Activated T-cell treated with anti-CD3 and anti-CD28 coated beads for 1 hour (primary cell): ENCODE data around the gene MED26.
A peak's percentile ranks its signal among the peaks of the same experiment; 100 is the strongest.

Source experiments
- DNase-seq: peaks from one replicate; pipeline ENCODE4 v3.0.0-alpha.2; 2020; ENCODE audit warnings: low read depth

Gene MED26

DNA sequence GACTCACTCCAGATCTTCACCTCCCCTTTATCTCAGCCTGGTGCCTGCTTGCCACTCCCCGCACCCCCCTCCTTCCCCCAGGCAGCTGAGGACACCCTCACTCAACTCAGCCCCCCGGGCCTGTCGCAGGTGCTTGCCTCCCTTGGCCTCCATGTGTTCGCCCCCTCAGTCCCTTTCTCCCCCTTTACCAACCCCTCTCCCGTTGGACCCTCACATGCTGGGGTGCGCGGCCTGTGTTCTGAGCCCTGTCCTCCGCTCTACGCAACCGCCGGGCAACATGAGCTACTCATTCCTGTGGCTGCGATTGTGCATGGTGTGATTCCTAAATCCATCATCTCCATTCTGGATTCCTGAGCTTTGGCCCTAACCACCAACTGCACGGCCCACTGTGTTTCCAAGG, 90.9 kb downstream of the MED26 start:
- no peak for DNase-seq

DNA sequence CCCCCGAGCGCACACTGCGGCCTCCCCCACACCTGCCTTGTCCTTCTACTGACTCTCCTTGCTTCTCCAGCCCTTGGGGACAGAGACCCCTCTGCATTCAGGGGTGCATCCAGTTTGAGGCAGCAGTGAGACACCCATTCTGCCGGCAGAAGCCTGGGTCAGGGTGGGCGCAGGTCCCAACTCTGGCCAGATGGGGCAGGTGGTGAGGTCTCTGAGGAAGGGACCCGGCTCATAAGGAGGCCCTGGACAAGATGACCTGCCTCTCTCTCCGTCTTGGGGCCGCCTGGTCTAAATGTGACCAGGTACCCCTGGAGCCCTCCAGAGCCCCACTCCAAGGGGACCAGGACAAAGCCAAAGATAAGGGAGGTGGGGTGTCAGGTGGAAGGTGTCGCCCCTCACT, 91.9 kb downstream of the MED26 start:
- DNase-seq = no peak

DNA sequence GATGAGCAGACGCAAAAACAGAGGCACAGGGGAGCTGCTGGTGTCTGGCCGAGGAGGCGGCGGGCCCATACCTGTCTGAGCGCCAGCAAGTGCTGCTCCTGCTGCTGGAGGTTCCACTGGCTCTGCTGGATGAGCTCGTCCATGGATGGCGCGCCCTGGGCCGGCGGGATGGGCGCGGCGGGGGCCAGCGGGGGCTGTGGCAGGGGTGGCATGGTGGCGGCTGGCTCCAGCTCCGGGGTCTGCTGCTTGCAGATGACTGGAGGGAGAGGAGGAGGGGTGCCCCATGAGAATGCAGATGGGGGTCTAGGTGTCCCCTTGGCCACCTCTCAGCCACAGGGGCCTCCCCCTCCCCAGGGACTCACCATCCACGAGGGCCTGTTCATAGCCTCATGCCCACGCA, 92.6 kb downstream of the MED26 start:
- no peak for DNase-seq

DNA sequence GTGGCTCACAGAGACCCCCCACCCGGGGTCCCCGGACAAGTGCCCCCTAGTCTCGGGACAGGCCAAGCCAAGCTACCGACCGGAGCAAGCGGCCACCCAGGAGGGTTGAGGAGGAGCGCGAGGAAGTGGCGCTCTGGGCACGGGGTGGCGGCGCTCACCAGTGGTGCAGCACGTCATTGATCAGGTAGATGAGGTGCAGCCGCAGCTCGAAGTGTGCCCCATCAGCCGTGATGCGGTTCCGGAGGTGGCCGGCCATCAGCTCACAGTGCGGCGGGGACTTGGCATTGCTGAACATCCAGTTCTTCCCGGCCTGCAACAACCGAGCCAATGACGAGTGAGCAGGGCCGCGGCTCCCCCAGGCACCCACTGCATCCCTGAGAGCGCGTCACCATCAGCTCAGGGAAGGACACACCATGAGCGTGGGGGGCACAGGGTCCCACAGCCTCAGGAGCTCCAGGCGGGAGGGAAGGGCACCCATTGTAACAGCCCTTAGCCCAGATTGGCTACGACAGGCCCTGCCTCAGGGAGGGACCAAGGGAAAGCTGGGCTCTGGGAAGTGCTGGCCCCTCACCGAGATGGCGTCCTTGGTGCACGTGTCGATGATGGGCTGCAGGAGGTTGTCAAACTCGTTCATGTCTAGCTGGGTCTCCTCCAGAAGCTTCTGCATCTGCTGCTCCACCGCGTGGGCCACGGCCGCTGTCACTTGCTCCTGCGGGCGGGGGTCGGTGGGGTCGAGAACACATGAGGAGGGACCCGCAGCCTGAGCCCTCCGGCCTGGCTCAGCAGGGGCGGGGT, 95.4 kb downstream of the MED26 start:
- no peak for DNase-seq

DNA sequence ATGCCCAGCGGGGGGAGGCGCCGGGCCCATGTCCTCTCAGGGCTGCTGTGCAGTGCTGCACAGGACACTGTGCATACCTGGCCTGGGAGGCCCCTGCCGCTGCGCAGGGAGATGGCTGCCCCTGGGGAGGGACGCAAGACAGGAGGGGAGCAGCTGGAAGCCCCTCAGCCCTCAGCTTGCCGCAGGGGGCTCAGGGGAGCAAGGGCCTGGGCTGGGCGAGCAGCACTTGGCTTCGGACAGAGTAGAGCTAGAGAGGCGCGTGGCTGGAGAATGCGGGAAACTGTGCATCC, 96.7 kb downstream of the MED26 start:
- DNase-seq = no peak

DNA sequence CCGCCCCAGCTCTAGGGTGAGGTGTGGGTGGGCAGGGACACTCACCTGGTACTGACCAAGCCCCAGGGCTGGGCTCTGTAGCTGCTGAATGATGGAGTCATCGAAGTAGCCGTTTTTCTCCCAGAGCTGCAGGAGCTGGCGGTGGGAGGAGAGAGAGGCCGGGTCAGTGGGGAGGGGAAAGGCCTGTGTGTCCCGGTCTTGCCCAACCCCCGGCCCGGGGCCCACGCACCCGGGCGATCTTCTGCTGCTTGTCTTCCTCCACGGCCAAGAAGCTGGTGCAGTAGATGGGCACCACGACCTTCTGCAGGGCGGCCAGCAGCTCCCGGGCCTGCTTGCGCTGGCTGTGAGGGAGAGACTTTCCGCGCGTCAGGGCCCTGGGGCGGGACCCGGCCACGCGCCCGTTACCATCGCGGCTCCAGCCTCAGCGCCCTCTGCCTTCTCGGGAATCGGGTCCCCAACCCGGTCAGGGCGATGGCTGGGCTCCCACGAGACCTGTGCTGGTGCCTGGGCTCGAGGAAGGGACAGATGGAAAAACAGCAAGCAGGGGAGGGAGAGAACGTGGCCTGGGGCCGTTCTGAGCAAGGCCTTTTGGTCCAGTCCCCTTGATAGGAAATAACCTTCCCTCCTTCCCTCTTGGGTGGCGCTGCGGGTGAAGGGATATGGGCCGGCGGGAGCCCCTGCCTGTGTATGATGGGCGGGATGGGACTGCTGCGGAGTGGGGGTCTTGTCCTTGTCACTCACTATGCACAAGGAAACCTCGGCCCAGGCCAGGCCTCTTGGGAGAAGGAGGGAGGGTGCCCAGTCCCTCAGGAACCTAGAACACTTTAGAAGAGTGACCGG, 97.2 kb downstream of the MED26 start:
- DNase-seq = no peak

DNA sequence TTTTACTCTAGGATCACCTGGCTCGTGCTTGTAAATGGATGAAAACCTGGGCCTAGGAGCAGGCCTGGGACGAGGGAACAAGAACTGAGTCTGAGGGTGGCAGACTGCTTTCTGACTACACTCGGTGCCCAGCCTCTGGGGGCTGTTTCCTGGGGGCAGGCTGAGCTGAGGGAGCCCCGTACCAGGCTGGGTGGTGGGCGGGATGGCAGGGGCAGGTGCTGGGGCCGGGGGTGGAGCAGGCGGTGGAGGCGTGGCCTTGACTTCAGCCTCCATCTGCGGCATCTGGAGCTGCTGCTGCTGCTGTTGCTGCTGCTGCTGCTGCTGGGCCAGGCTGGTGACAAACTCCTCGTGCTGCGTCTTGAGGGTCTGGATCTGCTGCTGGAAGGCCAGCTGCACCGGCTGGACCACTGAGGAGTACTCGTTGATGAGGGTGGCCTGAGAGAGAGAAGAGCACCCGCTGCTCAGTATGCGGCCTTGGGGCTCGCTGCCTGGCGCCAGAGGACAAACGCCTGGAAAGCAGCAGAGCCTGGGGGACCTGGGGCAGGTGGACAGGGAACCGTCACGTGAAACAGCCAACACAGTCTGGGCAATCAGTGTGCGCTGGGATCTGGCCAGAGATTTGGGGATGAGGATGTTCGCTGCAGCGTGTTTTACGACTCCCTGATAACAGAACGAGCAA, 98.4 kb downstream of the MED26 start:
- DNase-seq = no peak

DNA sequence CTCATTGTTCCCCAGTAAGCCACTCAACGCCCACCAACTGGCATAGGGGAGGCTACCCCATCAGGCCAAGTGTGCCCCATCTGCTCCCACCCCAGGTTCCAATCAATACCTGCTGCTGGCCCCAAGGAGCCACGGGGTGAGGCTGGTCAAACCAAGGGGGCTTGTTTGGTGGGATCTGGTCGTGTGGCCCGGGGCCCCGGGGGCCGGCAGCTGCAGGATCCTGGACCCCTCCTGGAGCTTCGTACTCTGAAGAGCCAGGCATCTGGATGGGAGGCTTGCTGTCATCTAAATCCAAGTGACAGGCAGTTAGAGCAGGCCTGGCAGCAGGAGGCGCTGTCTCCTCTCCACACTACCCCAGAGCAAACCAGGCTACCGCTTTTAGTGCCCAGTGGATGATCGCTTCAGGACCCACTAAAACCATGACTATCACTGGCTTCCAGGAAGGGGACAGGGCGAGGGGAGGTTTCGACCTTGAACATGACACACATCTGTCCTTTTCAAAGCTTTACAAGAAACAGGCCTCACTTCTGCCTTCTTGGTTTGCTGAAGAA, 100.0 kb downstream of the MED26 start:
- peak; percentile 33 for DNase-seq

DNA sequence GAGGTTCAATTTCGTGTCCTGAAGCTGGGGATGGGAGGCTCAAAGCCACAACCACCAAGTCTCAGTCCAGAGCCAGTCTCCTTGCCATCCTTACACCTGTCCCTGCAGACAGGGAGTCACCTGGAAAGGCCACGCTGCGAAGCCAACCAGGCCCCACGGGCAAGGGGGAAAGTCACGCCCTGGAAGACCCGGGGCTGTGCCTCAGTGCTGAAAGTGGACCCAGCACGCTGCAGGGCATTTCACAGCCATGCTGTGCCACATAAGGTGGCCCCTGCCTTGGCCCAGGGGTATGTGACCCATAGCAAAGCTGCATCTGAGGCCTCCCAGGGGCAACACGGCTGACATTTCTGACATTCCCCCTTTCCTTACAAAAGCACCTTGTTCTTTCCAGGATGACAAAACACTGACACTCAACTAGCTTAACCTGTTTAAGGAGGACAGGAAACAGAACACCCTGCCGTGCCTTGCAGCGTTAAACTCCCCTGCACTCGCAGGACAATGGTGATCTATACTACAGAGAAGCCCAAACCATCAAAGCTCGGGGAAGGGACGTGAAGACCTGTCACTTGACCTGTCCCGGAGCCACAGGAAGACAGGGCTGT, 100.6 kb downstream of the MED26 start:
- DNase-seq = no peak

DNA sequence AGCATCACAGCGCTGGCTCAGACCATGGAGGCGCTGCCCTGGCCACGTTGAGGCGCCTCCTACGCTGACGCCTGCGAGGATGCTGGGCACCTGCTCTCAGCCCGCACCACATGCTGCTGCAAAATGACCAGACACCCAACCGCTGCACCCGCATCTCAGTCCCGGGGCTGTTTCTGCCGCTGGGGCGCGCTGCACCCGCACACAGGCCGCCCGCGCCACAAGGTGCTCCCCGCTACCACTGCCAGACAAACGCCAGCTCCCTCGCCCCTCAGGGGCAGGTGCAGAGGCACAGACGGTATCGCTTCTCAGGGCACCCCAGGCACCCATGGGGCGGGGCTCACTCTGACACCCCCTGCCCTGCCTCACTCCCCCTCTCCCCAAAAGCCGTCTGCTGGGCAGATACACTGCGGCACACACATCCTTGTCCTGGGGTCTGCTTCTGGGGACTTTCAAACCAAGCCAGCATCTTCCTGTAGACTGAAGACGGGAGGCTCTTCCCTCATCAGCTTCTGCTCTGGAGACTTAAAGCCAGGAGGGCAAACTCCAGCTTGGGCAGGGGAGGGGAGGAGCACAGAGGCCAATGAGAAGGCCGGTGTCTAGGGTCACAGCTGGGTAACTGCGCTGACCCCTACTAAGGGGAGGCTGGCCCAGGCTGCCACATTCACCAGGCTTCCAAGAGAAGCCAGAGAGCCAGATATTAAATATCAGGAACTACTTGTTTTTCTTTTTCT, 102.1 kb downstream of the MED26 start:
- DNase-seq = no peak

DNA sequence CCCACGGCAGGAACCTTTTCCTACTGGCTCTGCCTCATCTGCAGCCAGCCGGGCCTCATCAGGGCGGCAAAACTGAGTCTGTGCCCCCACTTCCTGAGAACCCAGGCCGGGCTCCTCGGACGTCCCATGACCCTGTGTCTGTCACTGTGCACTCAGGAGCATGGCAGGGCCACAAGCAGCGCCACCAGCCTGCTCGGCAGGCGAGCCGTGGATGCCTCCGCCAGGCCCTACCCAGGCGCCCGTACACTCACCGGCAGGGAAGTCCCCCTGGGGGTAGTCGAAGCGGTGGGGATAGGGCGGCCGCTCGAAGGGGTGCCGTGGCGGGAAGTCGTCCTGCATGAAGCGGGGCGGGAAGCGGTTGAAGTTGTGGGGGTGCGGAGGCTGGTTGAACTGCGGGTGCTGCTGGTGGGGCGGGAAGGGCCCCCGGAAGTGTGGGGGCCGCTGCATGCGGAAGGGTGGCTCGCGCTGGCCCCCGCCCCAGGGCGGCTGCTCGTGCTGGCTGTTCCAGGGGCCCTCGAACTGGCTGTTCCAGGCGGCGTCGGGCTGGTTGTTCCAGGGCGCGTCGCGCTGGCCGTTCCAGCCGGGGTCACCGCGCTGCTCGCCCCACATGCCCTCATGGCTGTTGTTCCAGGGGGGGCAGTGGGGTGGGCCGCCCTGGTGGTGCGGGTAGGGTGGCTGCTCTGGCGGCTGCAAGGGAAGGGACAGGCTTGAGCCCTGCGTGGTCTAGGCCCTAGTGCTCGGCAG, 102.8 kb downstream of the MED26 start:
- no peak for DNase-seq
